PC-9 (cell line): ENCODE measurements around the gene ACAP2. TPM values are rescaled to one million over a fixed set of nuclear protein-coding genes. Genes with fewer than 3 reads are reported as not detected.

Source experiments
- BruUV-seq: library from RNA; stranded (reverse); fragments of 400-500 nt; replicated peaks from 2 replicates; lab custom pipeline; 2021; lab: Mats Ljungman, UMichigan
- CTCF ChIA-PET: fragments of 300-600 bp; sonication (Branson Sonifier 250); formaldehyde crosslinking; loops from one replicate; lab custom pipeline; 2022; ENCODE audit warnings: antibody characterized with exemption; lab: Charles Lee
- POLR2A ChIA-PET: fragments of 300-600 bp; sonication (Branson Sonifier 250); formaldehyde crosslinking; loops from one replicate; lab custom pipeline; 2022; ENCODE audit warnings: antibody characterized with exemption; ENCODE audit not compliant: unreplicated experiment; lab: Charles Lee
- DNase-seq, 2 experiments: peaks; one replicate each; pipeline versions ENCODE4 v3.0.0 to v3.0.0-alpha.2; 2015 to 2022; ENCODE audit warnings: mixed read lengths in 1 of 2
- H2AFZ ChIP-seq: fragments of 200-600 bp; sonication (generic); 2 replicates; pipeline ENCODE4 v1.8.1; 2017; ENCODE audit warnings: antibody characterized with exemption
- H3F3A ChIP-seq: fragments of 200-600 bp; sonication (generic); 2 replicates; pipeline ENCODE4 v1.8.1; 2017; ENCODE audit warnings: antibody characterized with exemption, mild to moderate bottlenecking, low read depth; ENCODE audit not compliant: insufficient read depth
- H3K27ac ChIP-seq: fragments of 200-600 bp; sonication (generic); 2 replicates; pipeline ENCODE4 v1.6.1; 2016; ENCODE audit warnings: mixed run types
- H3K27me3 ChIP-seq: fragments of 200-600 bp; sonication (generic); 2 replicates; pipeline ENCODE4 v1.6.1; 2016; ENCODE audit warnings: low read depth, mixed run types; ENCODE audit not compliant: insufficient read depth
- H3K36me3 ChIP-seq: fragments of 200-600 bp; sonication (generic); 2 replicates; pipeline ENCODE4 v1.6.1; 2016; ENCODE audit warnings: low read depth, mixed run types
- H3K4me1 ChIP-seq: fragments of 200-600 bp; sonication (generic); replicated peaks from 2 replicates; pipeline ENCODE4 v1.6.1; 2016; ENCODE audit warnings: mixed run types; ENCODE audit not compliant: insufficient read depth
- H3K4me2 ChIP-seq: fragments of 200-600 bp; sonication (generic); 2 replicates; pipeline ENCODE4 v1.6.1; 2017; ENCODE audit warnings: mixed run types
- H3K4me3 ChIP-seq: fragments of 200-600 bp; sonication (generic); 2 replicates; pipeline ENCODE4 v1.6.1; 2016; ENCODE audit warnings: mixed run types
- H3K79me2 ChIP-seq: fragments of 200-600 bp; sonication (generic); 2 replicates; pipeline ENCODE4 v1.6.1; 2017; ENCODE audit warnings: low read depth, mixed run types
- H3K9me2 ChIP-seq: fragments of 200-600 bp; sonication (generic); 2 replicates; pipeline ENCODE4 v1.8.1; 2017; ENCODE audit warnings: mild to moderate bottlenecking; ENCODE audit not compliant: insufficient read depth
- H3K9me3 ChIP-seq: fragments of 200-600 bp; sonication (generic); 2 replicates; pipeline ENCODE4 v1.8.1; 2016; ENCODE audit warnings: low read depth; ENCODE audit not compliant: insufficient read depth
- H4K20me1 ChIP-seq: fragments of 200-600 bp; sonication (generic); 2 replicates; pipeline ENCODE4 v1.8.1; 2017; ENCODE audit not compliant: insufficient read depth
- CTCF ChIP-seq: fragments of 200-600 bp; sonication (generic); conservative IDR thresholded peaks from 2 replicates; pipeline ENCODE4 v1.6.1; 2017; ENCODE audit warnings: mixed run types, antibody characterized with exemption, mild to moderate bottlenecking, moderate library complexity
- EZH2 ChIP-seq: fragments of 200-600 bp; sonication (generic); IDR thresholded peaks from 2 replicates; pipeline ENCODE4 v1.8.0; 2017; ENCODE audit warnings: antibody characterized with exemption, low read depth
- intact Hi-C: fragments of 100-400 bp; cut with micrococcal nuclease; formaldehyde crosslinking; loops from one replicate; pipeline ENCODE4 v1.10.0; 2022; ENCODE audit not compliant: unreplicated experiment
- total RNA-seq: library from RNA; stranded (reverse); gene quantifications from 2 replicates; pipeline ENCODE4 v1.2.3, GENCODE V29; 2021

Gene ACAP2
- total RNA-seq, 1 experiment from 2014 or later, result 67.9 TPM

GRCh38 chr3:195224980-195225580, 217.7 kb downstream of the ACAP2 start:
- no peak overlapping the region for H3K27ac ChIP-seq
- CTCF ChIA-PET, result no interaction called here
- POLR2A ChIA-PET, result no interaction called here

More at GRCh38 chr3:195224980-195225580, 217.7 kb downstream of the ACAP2 start:
- Histone ChIP-seq H3K9me3 (no peaks in the 10 kb centered on the region), H3K79me2 (no peaks in the 10 kb centered on the region), H3F3A (no peaks in the 10 kb centered on the region; the same call in 1 of the 2 replicates), H4K20me1 (no peaks in the 10 kb centered on the region), H3K4me2 (no peak overlapping the region), H3K4me3 (no peak overlapping the region), H3K36me3 (no peaks in the 10 kb centered on the region), H3K27me3 (no peaks in the 10 kb centered on the region), H3K4me1 (no peaks in the 10 kb centered on the region), H3K9me2 (no peaks in the 10 kb centered on the region), H2AFZ (no peak overlapping the region)
- intact Hi-C loops, result no loop called here
- no peak for DNase-seq
- no TSS peak for BruUV-seq
- TF ChIP-seq EZH2 (no peak), CTCF (no peak)

Other genes with a start within 250 kb of the ACAP2 start
- 13.3 and 14.6 TPM in 2 replicates for gene XXYLT1, start 171.9 kb downstream of the ACAP2 start, total RNA-seq
- gene PPP1R2, start 100.3 kb upstream of the ACAP2 start, total RNA-seq, result 49.1 and 73.0 TPM in 2 replicates
- 0.48 TPM in 1 of 2 replicates, not detected in the other for gene APOD, start 140.9 kb upstream of the ACAP2 start, total RNA-seq